Measurements from ENCODE around the gene THBS4. TPM values are rescaled to one million over a fixed set of nuclear protein-coding genes. Genes with fewer than 3 reads are reported as not detected.
A peak's percentile ranks its signal among the peaks of the same experiment; 100 is the strongest.

Gene THBS4
- total and polyA plus RNA-seq, 10 of the 15 experiments (the other 5 are each of a cell fraction or from before 2014, with no cell fraction given), result 0.31 to 1.7 (median 0.75) TPM

DNA sequence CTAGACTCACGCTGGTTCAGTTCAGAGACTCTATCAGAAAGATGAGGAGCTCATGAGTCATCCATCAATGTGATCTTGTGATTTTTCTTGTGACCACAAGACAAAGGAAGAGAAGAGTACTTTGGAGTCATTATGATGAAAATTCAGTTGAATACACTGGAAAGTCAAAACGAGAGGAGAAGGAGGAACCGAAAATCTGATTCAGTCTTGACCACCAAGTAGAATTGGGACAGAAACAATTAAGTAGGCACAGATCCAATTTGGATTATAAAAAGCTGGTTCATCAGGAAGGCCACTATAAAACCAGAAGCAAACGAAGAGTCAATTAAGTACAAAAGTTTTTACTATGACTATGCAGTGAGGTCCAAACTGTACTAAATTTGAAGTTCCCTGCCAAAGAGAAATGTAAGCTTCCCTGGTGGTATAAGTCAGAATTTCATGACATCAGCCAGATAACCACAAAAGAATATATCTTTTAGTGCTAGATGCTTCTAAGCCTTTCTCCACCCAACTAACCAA lies 90.9 kb downstream of the THBS4 start (continued):
- no peak for TF ChIP-seq SUZ12 (IDR thresholded peaks at IDR 0.05; ENCODE audit: unreplicated experiment)
- peak; percentile 81 for TF ChIP-seq SMAD1 (IDR thresholded peaks at IDR 0.05; ENCODE audit: low read depth, partially characterized antibody)
- TF ChIP-seq STAT3 (IDR thresholded peaks at IDR 0.05; ENCODE audit: low read depth, low read length), result peak; percentile 97; the same call in 1 of the 2 replicates
- TF ChIP-seq RBBP5 (conservative IDR thresholded peaks at IDR 0.05), result no peak
- TF ChIP-seq ZNF217 (IDR thresholded peaks at IDR 0.05), result peak; percentile 91; the same call in 1 of the 2 replicates
- TF ChIP-seq HDAC2 (IDR thresholded peaks at IDR 0.05), result no peak
- TF ChIP-seq, protein P1, sequence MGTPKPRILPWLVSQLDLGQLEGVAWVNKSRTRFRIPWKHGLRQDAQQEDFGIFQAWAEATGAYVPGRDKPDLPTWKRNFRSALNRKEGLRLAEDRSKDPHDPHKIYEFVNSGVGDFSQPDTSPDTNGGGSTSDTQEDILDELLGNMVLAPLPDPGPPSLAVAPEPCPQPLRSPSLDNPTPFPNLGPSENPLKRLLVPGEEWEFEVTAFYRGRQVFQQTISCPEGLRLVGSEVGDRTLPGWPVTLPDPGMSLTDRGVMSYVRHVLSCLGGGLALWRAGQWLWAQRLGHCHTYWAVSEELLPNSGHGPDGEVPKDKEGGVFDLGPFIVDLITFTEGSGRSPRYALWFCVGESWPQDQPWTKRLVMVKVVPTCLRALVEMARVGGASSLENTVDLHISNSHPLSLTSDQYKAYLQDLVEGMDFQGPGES (IDR thresholded peaks at IDR 0.05), result no peak
- peak; percentile 98 for TF ChIP-seq RUNX3 (IDR thresholded peaks at IDR 0.05; ENCODE audit: low read length)
- TF ChIP-seq, protein P2, sequence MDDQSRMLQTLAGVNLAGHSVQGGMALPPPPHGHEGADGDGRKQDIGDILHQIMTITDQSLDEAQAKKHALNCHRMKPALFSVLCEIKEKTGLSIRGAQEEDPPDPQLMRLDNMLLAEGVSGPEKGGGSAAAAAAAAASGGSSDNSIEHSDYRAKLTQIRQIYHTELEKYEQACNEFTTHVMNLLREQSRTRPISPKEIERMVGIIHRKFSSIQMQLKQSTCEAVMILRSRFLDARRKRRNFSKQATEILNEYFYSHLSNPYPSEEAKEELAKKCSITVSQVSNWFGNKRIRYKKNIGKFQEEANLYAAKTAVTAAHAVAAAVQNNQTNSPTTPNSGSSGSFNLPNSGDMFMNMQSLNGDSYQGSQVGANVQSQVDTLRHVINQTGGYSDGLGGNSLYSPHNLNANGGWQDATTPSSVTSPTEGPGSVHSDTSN (IDR thresholded peaks at IDR 0.05; ENCODE audit: insufficient replicate concordance, low read depth, low read length), result peak; percentile 73
- TF ChIP-seq, protein P3, sequence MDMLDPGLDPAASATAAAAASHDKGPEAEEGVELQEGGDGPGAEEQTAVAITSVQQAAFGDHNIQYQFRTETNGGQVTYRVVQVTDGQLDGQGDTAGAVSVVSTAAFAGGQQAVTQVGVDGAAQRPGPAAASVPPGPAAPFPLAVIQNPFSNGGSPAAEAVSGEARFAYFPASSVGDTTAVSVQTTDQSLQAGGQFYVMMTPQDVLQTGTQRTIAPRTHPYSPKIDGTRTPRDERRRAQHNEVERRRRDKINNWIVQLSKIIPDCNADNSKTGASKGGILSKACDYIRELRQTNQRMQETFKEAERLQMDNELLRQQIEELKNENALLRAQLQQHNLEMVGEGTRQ (IDR thresholded peaks at IDR 0.05; ENCODE audit: borderline replicate concordance, low read depth, low read length), result no peak
- no peak for TF ChIP-seq TAF1 (IDR thresholded peaks at IDR 0.05; ENCODE audit: borderline replicate concordance, low read depth, low read length)
- no peak for TF ChIP-seq MYB (IDR thresholded peaks at IDR 0.05; ENCODE audit: borderline replicate concordance, low read depth, low read length)

Data from GM12878 (cell line).